Pulmonary artery endothelial cell (primary cell): ENCODE measurements around the gene PTDSS2. TPM values are rescaled to one million over a fixed set of nuclear protein-coding genes. Genes with fewer than 3 reads are reported as not detected.
"Not testable (repeated sequence)": the region's sequence is repeated elsewhere in the genome, so short reads cannot be mapped to it uniquely, and the experiment has no call there.

Experiments
- DNase-seq: peaks from one replicate; pipeline ENCODE4 v3.0.0-alpha.2; 2011; ENCODE audit warnings: low read depth, low spot score
- total RNA-seq: library from RNA; depleted of rRNA; stranded (reverse); fragments of >200 nt; gene quantifications from 2 replicates; pipeline ENCODE4 v1.2.3, GENCODE V29; 2014

PTDSS2 gene
- total RNA-seq, result 32.1 and 39.7 TPM in 2 replicates

DNA sequence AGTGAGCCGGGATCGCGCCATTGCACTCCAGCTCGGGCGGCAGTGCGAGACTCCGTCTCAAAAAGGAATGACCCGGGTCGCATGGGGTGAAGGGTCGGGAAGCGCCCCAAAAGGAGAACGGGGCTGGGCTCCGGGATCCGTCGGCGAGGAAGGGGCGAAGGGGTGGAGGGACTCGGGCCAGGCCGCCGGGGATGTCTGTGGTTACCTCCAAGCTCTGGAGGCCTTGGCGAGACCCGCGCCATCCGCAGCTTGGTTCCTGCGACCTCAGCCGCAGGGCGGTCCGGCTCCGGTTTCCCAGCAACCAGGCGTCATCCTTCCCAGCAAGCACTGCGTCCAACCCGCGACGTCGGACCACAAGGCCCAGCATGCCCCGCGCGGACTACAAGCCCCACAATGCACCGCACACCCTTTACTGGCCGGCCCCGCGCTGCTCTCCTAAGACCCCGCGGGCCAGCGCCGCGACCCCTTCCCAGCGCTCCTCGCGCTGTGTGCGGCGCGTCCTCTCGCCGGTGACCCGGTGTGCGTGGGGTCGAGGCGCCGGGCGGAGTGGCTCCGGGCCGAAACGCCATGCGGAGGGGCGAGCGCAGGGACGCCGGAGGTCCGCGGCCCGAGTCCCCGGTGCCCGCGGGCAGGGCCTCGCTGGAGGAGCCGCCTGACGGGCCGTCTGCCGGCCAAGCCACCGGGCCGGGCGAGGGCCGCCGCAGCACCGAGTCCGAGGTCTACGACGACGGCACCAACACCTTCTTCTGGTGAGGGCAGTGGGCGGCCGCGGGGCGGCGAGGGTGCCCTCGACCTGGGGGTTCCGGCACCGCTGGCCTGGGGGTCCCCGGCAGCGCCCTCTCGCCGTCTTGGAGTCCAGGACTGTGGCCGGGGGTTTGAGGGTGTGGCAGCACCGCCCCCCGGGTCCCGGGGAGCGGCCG lies at the start of gene PTDSS2:
PTDSS2 (plus strand) TSS at position 391 of the 920 bp plus-strand sequence; CDS start at position 568, 177 bp downstream.
- peak; percentile 86 for DNase-seq

DNA sequence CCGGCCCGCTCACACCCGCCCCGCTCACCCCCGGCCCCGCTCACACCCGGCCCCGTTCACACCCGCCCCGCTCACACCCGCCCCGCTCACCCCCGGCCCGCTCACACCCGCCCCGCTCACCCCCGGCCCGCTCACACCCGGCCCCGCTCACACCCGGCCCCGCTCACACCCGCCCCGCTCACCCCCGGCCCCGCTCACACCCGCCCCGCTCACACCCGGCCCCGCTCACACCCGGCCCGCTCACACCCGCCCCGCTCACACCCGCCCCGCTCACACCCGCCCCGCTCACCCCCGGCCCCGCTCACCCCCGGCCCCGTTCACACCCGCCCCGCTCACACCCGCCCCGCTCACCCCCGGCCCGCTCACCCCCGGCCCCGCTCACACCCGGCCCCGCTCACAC lies 48.9 kb upstream of the PTDSS2 start:
- DNase-seq, result not testable (repeated sequence)

DNA sequence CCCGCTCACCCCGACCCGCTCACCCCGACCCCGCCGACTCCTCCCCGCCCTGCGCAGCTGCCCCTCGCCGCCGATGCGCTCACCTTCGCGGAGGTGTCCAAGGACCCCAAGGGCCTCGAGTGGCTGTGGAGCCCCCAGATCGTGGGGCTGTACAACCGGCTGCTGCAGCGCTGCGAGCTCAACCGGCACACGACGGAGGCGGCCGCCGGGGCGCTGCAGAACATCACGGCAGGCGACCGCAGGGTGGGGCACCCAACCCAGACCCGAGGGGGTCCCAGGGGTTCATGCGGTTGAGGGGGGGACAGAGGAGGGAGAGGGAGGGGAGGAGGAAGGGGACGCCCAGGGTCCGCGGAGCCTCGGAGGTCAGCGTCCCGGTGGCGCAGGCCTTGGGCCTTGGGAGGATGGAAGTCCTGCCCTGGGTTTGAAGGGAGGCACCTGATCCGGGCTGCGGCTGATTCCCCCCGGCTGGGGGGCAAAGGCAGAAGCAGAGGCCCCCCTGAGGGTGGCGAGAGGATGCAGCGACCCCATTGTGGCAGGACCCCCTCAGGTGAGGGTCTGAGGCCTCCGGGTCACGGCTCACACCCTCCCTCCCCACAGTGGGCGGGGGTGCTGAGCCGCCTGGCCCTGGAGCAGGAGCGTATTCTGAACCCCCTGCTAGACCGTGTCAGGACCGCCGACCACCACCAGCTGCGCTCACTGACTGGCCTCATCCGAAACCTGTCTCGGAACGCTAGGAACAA lies 46.9 kb upstream of the PTDSS2 start:
- no peak for DNase-seq

DNA sequence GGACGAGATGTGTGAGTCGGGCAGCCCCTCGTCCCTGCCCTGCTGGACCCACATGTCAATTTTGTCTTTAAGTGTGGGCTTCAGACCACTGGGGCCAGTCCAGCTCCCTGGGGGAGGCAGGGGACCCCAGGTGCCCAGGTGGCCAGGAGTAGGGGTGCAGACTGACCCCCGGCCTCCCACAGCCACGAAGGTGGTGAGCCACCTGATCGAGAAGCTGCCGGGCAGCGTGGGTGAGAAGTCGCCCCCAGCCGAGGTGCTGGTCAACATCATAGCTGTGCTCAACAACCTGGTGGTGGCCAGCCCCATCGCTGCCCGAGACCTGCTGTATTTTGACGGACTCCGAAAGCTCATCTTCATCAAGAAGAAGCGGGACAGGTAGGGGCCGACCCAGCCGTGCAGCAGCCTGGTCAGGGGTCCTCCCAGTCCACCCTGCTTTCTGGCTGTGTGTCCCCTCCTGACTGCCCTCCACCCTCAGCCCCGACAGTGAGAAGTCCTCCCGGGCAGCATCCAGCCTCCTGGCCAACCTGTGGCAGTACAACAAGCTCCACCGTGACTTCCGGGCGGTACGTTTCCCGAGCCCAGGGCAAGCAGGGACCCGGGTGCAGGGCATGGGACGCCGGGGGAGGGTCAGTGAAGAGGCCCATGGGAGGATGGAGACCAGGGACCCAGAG lies 46.2 kb upstream of the PTDSS2 start:
- no peak for DNase-seq

DNA sequence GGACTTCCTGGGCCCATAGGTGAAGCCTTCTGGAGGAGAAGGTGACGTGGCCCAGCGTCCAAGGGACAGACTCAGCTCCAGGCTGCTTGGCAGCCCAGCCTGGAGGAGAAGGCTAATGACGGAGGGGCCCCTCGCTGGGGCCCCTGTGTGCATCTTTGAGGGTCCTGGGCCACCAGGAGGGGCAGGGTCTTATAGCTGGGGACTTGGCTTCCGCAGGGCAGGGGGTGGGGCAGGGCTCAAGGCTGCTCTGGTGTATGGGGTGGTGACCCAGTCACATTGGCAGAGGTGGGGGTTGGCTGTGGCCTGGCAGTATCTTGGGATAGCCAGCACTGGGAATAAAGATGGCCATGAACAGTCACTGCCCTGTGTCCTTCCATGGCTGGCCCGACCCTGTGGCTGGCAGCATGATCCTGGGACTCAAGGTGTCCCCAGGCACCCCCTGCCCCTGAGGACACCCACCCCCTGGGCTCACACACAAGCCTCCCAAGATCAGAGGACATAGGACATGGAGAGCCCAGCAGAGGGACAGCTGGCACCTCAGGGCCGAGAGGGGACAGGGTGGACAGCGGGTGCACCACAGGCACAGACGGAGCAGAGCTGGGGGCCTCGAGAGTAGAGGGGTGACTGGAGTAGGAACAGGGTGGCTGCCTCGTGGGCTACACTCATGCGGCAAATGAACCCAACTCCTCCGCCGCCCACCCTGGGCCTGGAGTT lies 45.4 kb upstream of the PTDSS2 start:
- DNase-seq, result no peak

DNA sequence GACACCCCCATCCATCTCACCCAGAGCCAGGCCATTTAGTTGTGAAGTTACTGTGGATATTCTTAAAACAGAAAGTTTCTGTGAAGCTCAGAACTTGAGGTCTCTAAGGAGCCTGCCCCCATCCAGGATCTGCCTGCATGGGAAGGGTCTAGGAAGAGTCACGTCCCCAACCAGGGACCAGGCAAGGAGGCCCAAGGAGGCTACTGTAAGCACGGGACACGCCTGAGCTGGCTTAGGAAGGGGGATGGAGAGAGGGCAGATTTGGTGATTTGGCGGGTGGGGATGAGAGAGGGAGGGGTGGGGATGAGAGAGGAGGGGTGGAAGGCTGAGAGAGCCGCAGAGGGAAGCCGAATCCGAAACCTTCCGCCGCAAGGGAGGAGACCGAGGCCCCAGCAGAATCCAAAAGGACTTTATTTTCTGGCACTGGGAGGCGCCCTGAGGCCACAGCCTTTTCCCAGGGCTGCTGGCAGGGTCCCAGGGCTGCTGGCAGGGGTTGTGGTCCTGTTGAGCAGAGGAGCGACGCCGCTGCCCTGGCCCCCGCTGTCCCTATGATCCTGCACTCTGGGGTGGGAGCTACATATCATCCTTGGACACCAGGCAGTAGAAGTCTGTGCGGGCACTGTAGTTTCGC lies 44.6 kb upstream of the PTDSS2 start:
- DNase-seq, result no peak

DNA sequence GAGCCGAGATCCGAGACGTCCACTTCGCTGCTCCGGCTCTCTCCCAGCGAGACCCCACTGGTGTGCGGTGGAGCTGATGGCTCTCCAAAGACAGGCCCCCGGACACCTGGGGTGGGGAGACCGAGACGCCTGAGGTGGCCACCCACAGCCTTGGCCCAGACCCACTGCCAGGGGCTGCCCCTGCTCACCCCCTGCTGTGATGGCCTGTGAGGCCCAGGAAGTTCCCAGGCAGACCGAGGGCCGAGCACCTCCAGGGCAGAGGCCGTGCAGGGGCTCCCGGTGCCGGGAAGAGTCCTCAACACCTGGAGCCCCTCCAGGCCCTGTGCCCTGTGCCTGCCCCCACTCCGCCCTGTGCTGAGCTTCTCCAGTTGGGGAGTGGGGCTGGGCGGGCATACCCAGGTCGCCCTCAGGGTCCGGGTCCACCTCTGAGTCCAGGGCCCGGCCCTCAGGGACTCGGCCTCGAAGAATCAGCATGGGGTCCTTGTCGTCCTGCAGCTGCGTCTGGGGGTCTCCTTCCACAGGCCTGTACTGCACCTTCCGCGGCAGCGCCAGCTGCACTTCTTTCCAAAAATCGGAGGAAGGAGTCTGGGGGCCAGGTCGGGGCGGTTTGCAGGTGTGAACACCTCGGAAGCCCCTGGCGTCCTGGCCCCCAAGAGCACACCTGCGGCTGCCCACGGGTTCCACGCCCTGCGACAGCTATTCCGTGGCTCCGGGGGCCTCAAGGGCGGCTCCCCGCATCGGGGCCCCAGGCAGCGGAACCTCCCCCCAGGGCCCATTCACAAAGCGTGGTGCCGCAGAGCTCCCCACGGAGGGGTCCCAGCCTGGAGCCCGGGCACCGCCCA lies 43.9 kb upstream of the PTDSS2 start:
- DNase-seq, result no peak

DNA sequence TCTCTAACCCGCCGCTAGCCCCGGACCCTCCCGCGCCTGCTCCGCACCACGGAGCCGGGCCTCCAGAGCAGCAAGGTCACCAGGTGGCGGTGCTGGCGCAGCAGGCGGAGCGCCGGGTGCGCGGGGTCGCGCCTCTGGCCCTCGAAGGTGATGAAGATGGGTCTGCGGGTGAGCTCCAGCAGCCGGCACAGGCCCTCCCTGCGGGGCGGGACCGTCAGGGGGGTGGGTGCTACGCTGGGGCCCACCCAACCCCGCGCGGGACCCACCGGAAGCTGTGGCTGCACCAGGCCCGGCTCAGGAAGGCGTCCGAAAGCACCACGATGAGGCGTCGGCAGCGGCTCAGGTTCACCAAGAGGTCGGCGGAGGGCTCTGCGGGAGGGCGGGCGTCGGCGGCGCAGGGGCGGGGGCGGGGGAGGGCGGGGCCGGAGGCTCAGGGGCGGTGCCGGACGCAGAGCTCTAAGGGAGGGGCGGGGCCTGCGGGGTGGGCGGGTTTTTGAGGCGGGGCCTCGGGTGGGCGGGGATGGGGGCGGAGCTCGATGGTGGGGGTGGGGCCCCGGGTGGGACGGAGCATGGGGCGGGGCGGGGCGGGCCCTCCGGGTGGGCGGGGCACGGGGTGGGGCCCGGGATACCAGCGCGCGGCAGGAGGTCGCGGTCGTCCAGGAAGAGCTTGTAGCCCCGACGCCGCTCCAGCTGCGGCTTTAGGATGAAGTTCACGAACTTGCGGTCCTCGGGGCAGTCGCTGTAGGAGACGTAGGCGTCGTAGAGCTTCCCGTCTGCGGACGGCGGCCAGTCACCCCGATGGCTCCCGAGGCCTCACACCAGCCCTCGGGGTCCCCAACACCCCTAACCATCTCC lies 43.1 kb upstream of the PTDSS2 start:
- no peak for DNase-seq

DNA sequence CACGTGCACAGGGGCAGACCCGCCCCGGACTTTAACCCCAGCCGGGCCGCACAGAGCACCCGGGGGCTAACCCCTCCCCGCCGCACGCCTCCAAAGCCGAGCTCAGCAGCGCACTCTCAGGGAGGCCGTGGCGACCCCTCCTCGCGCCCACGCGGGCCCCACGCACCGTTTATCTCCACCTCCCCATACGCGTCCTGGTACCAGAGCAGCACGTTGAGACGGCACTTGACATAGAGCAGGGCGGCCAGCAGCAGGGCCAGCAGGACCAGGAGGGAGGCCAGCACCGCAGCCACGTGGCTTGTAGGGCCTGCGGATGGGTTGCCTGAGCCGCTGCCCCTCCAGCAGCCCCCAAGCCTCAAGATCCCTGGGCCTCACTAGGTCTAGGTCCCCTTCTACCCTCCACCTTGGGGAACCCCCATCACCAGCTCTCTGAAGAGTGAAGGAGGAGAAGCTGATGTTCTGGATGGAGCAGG lies 42.4 kb upstream of the PTDSS2 start:
- no peak for DNase-seq

DNA sequence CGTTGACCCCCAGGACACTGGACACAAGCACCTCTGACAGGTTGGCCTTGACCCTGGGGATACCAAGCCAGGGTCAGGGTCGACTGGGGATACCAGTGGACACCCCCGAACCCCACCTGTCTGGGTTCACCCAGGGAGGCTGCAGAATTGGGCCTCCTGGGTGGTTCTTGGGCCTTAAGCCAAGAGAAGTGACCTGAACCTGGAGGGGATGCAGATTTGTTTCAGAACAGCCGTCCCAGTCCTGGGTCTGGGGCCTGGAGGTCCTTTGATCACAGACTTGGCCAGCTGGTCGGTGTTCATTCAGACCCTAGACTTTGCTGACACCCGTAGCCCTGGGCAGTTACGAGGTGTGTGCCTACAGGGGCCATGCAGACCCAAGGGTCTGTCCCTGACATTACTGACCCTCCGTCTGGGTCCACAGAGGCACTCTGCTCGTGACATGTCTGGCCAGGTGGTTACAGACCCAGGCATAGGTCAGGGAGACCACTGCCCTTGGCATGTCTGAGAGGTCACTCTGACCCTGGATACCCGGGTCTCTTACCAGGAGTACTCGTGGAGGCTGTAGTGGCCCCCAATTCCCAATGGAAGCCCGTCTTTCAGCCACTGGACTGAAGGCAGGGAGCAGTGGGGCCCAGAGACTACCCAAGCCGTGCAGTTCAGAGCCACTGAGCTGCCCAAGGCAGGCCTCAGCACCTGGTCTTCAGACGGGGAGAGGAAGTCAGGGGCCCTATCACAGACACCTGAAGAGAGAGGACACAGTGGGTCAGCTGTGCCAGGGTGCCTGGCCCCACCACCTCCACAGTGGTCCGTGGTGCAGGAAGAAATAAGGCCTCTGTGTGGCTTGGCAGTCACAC lies 41.7 kb upstream of the PTDSS2 start:
- no peak for DNase-seq

DNA sequence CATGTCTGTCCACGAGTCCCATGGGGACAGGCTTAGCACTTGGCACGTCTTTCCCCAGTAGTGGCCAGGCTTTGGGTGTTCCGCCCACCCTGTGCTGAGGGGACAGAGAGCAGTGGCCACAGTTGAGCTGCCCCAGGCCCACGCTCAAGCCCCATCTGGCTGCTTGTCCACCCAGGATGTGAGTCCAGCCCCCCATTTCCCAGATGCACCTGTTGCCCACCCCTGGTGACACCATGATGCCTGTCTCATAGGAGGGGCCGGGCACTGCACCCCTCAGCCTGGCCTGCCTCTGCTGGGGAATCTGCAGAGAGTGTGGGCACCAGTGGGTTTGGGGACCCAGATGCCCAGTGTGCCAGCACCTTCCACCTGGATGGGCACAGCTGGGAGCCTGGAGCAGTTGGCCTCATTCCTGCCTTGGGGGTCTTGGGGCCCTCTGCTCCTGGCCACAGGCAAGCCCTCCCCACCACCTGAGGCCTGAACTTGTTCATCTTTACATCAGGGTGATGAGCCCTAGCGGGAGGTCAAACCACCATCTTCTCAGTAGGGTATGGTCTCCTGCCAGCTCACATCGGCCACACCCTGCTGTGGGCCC lies 41.0 kb upstream of the PTDSS2 start:
- no peak for DNase-seq

DNA sequence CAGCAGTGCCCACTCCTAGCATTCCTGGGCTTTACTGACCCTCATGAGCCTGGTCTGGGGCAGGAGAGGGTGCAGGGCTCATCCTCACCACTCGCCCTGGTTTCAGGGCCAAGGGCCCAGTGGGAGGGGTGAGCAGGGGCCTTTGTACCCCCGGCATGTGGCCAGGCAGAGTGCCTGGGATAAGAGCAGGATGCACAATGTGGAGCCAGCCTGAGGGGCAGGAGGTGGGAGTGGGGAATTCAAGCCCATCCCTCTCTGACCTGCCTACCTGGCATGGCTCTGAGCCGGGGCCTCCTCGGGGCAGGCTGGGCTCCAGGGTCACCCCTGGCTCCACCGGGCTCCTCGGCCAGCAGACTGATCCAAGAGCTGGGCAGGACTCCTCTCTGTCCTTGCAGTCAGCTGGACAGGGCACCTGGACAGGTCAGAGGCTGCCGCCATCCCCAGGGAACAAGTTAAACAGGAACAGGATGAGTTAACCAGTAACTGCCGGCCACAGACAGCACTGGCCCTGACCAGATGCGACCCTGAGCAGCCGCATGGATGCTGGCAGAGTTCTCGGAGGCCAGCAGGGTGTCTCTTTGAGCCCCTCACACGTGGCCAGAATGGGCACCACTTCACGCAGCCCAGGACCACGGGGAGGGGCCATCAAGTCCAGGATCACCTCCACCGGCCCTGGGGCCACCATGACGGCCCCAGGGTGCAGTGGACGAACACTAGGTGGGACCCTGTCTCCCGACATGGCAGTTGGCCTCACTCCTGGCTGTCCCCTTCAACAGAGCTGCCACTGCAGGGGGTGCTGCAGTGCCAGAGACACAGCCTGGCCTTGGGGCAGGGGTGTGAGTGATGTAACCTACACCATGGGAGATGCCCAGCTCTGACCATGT lies 40.2 kb upstream of the PTDSS2 start:
- no peak for DNase-seq

DNA sequence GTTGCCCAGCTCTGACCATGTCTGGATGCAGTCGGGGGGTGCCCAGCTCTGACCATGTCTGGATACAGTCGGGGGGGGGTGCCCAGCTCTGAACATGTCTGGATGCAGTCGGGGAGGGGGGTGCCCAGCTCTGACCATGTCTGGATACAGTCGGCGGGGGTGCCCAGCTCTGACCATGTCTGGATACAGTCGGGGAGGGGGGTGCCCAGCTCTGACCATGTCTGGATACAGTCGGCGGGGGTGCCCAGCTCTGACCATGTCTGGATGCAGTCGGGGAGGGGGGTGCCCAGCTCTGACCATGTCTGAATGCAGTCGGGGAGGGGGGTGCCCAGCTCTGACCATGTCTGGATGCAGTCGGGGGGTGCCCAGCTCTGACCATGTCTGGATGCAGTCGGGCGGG lies 39.4 kb upstream of the PTDSS2 start:
- not testable (repeated sequence) for DNase-seq

DNA sequence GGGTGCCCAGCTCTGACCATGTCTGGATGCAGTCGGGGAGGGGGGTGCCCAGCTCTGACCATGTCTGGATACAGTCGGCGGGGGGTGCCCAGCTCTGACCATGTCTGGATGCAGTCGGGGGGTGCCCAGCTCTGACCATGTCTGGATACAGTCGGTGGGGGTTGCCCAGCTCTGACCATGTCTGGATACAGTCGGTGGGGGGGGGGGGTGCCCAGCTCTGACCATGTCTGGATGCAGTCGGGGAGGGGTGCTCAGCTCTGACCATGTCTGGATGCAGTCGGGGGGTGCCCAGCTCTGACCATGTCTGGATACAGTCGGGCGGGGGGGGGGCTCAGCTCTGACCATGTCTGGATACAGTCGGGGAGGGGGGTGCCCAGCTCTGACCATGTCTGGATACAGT lies 38.6 kb upstream of the PTDSS2 start:
- not testable (repeated sequence) for DNase-seq

DNA sequence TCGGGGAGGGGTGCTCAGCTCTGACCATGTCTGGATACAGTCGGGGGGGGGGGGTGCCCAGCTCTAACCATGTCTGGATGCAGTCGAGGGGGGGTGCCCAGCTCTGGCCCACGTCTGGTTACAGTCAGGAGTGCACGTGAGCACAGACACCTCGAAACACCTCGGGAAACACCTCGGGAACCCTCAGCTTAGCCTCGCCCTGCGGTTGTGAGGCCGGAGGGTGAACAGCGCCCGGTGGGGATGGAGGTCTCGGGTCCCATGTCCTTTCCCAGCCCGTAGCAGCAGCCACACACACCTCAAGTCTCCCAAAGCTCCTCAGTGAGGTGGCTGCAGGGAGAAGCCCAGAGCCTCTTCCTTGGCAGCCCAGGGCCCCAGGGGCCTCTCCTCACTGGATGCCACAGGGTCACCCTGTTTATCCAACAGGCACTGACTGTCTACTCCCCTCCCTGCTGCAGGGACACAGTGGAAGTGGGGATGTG lies 37.4 kb upstream of the PTDSS2 start:
- no peak for DNase-seq
